ENCODE results near the gene RBFOX2. TPM values are rescaled to one million over a fixed set of nuclear protein-coding genes. Genes with fewer than 3 reads are reported as not detected.
"Not testable (repeated sequence)": the region's sequence is repeated elsewhere in the genome, so short reads cannot be mapped to it uniquely, and the experiment has no call there.

RBFOX2 gene
- total RNA-seq, 1 experiment from 2014 or later = 77.7 TPM

DNA sequence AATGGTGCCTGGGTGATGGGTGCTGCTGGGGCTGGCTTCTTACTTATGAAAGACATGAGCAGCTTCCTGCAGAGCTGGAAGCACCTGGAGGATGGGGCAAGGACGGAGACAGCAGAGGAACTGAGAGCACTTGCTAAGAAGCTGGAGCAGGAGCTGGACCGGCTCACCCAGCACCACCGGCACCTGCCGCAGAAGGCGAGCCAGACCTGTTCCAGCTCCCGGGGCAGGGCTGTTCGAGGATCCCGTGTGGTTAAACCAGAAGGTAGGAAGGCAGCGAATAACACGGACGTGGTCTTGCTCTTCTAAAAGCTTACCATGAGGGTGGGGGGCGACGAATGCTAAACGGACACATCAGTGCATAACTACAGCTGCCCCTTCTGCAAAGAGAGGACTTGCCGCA is 301.7 kb downstream of the RBFOX2 start:
- no peak for DNase-seq
- Histone ChIP-seq H3K36me3 (replicated peaks; ENCODE audit: control insufficient read depth, insufficient read depth, low read length) (no peaks in the 10 kb centered on the region), H3K4me3 (ENCODE audit: insufficient read depth, low read depth, low read length) (no peak overlapping the region), H3K27me3 (ENCODE audit: control insufficient read depth, insufficient read depth, low read length) (no peaks in the 10 kb centered on the region)

DNA sequence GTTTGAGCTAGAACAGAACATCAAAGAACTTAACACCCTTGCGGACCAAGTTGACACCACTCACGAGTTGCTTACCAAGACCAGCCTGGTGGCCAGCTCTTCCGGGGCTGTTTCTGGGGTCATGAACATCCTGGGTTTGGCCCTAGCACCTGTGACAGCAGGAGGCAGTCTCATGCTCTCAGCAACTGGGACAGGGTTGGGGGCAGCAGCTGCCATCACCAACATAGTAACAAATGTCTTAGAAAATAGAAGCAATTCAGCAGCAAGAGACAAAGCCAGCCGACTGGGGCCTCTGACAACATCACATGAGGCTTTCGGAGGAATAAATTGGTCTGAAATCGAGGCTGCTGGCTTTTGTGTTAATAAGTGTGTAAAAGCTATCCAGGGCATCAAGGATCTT is 302.2 kb downstream of the RBFOX2 start:
- DNase-seq = no peak
- H3K36me3 ChIP-seq (replicated peaks; ENCODE audit: control insufficient read depth, insufficient read depth, low read length) = no peaks in the 10 kb centered on the region
- no peak overlapping the region for H3K4me3 ChIP-seq (ENCODE audit: insufficient read depth, low read depth, low read length)
- no peaks in the 10 kb centered on the region for H3K27me3 ChIP-seq (ENCODE audit: control insufficient read depth, insufficient read depth, low read length)

DNA sequence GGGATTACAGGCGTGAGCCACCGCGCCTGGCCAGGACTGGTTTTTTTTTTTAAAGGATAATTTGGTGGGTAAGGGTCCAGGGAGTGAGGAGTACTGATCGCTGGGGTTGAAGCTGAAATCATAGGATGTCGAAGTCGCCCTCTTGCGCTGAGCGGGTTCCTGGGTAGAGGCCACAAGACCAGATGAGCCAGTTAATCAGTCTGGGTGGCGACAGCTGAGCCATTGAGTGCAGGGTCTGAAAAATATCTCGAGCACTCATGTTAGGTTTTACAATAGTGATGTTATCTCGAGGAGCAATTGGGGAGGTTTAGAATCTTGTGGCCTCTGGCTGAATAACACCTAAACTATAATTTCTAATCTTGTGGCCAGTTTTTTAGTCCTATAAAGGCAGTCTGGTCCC is 303.1 kb downstream of the RBFOX2 start:
- H3K4me3 ChIP-seq (ENCODE audit: insufficient read depth, low read depth, low read length) = no peak overlapping the region
- DNase-seq = no peak
- no peaks in the 10 kb centered on the region for H3K27me3 ChIP-seq (ENCODE audit: control insufficient read depth, insufficient read depth, low read length)
- H3K36me3 ChIP-seq (replicated peaks; ENCODE audit: control insufficient read depth, insufficient read depth, low read length) = no peaks in the 10 kb centered on the region

- H3K27me3 ChIP-seq (ENCODE audit: control insufficient read depth, insufficient read depth, low read length) = no peaks in the 10 kb centered on the region
- no peak overlapping the region for H3K4me3 ChIP-seq (ENCODE audit: insufficient read depth, low read depth, low read length)
- H3K36me3 ChIP-seq (replicated peaks; ENCODE audit: control insufficient read depth, insufficient read depth, low read length) = no peaks in the 10 kb centered on the region
- no peak for DNase-seq
Observed at GRCh38 chr22:35721960-35722359, 306.7 kb downstream of the RBFOX2 start.

GRCh38 chr22:35719212-35719875 is 309.3 kb downstream of the RBFOX2 start:
- Histone ChIP-seq H3K36me3 (replicated peaks; ENCODE audit: control insufficient read depth, insufficient read depth, low read length) (no peaks in the 10 kb centered on the region), H3K27me3 (ENCODE audit: control insufficient read depth, insufficient read depth, low read length) (no peaks in the 10 kb centered on the region), H3K4me3 (ENCODE audit: insufficient read depth, low read depth, low read length) (no peak overlapping the region)
- no peak for DNase-seq

DNA sequence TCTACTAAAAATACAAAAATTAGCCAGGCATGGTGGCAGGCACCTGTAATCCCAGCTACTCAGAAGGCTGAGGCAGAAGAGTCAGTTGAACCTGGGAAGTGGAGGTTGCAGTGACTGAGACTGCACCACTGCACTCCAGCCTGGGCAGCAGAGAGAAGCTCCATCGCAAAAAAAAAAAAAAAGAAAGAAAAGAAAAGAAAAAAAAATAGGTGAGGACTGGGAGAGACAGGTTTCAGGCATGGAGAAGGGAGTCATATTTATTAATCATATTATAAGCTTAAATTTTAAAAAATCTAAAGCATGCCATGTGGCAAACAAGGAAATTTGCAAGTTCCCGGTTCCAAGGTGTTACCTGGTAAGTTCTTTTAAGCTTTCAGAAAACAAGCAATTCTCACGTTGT is 311.1 kb downstream of the RBFOX2 start, which contains the start of gene APOL5:
APOL5 (plus strand) TSS at position 301 of the 400 bp plus-strand sequence; CDS start at position 301, 0 bp downstream.
- no peak within 1 kb of the TSS for H3K4me3 ChIP-seq (ENCODE audit: insufficient read depth, low read depth, low read length)
- H3K36me3 ChIP-seq (replicated peaks; ENCODE audit: control insufficient read depth, insufficient read depth, low read length) = no peaks in the 10 kb centered on the region
- H3K27me3 ChIP-seq (ENCODE audit: control insufficient read depth, insufficient read depth, low read length) = no peaks in the 10 kb centered on the region
- no peak for DNase-seq

DNA sequence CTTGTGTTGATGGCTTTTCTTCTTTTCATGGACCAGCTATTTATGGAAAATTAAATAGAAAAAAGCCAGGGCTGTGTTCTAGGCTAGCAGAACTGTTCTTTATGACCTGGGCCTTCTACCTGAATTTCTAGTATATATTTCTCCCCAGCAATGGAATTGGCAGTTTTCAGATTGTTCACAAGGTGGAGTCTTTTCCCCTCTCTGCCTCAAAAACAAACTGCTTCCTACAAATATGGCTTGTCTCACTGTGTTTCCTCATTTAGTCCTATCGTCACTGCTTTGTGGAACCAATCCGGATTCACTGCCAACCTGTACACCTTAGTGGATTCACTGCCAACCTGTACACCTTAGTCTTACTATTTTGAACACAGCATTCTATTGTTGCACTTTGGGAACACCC is 316.0 kb downstream of the RBFOX2 start:
- DNase-seq = no peak
- no peaks in the 10 kb centered on the region for H3K36me3 ChIP-seq (replicated peaks; ENCODE audit: control insufficient read depth, insufficient read depth, low read length)
- H3K4me3 ChIP-seq (ENCODE audit: insufficient read depth, low read depth, low read length) = no peak overlapping the region
- no peaks in the 10 kb centered on the region for H3K27me3 ChIP-seq (ENCODE audit: control insufficient read depth, insufficient read depth, low read length)

GRCh38 chr22:35711336-35711735 is 317.3 kb downstream of the RBFOX2 start:
- Histone ChIP-seq H3K27me3 (ENCODE audit: control insufficient read depth, insufficient read depth, low read length) (no peaks in the 10 kb centered on the region), H3K4me3 (ENCODE audit: insufficient read depth, low read depth, low read length) (no peak overlapping the region), H3K36me3 (replicated peaks; ENCODE audit: control insufficient read depth, insufficient read depth, low read length) (no peaks in the 10 kb centered on the region)
- DNase-seq = no peak

DNA sequence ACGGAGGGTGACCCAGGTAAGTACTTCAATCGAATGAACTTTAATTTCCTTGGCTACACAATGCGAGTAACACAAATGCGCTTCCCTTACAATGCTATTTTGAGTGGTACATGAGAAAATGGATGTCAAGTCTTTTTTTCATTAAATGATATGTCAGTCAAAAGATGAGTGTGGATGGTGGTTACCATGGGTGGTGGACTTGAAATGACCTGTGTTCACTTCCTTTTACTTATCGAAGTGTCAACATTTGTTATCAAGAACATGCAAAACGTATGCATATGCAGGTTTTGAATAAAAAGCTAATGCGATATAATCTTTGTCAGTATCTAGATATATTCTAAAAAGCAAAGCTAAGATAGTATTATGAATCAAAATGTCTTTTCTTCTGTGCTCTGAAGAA is 319.7 kb downstream of the RBFOX2 start:
- no peak overlapping the region for H3K4me3 ChIP-seq (ENCODE audit: insufficient read depth, low read depth, low read length)
- DNase-seq = no peak
- no peaks in the 10 kb centered on the region for H3K36me3 ChIP-seq (replicated peaks; ENCODE audit: control insufficient read depth, insufficient read depth, low read length)
- no peaks in the 10 kb centered on the region for H3K27me3 ChIP-seq (ENCODE audit: control insufficient read depth, insufficient read depth, low read length)

DNA sequence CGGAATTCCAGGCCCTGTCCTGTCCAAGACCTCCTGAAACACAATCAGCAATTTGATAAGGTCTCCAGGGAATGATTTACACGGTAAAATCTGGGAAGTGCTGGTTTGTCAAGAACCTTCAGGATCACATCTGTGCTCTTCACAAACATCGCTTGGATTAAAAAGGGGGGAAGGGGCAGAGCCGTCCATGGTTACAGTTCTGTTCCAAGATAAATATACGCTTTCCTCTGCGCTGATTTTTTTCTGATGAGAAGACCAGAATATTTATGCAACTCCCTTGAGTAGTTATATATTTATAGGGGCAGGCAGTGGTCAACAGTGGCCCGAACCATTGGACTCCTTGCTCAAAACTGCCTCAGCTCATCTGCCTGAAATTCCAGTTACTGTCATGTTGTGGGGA is 320.2 kb downstream of the RBFOX2 start:
- Histone ChIP-seq H3K36me3 (replicated peaks; ENCODE audit: control insufficient read depth, insufficient read depth, low read length) (no peaks in the 10 kb centered on the region), H3K4me3 (ENCODE audit: insufficient read depth, low read depth, low read length) (no peak overlapping the region), H3K27me3 (ENCODE audit: control insufficient read depth, insufficient read depth, low read length) (no peaks in the 10 kb centered on the region)
- DNase-seq = no peak

- H3K4me3 ChIP-seq (ENCODE audit: insufficient read depth, low read depth, low read length) = no peak overlapping the region
- H3K27me3 ChIP-seq (ENCODE audit: control insufficient read depth, insufficient read depth, low read length) = no peaks in the 10 kb centered on the region; the same call in 1 of the 2 replicates
- no peaks in the 10 kb centered on the region for H3K36me3 ChIP-seq (replicated peaks; ENCODE audit: control insufficient read depth, insufficient read depth, low read length)
- DNase-seq = no peak
Observed at GRCh38 chr22:35705141-35705540, 323.5 kb downstream of the RBFOX2 start.

DNA sequence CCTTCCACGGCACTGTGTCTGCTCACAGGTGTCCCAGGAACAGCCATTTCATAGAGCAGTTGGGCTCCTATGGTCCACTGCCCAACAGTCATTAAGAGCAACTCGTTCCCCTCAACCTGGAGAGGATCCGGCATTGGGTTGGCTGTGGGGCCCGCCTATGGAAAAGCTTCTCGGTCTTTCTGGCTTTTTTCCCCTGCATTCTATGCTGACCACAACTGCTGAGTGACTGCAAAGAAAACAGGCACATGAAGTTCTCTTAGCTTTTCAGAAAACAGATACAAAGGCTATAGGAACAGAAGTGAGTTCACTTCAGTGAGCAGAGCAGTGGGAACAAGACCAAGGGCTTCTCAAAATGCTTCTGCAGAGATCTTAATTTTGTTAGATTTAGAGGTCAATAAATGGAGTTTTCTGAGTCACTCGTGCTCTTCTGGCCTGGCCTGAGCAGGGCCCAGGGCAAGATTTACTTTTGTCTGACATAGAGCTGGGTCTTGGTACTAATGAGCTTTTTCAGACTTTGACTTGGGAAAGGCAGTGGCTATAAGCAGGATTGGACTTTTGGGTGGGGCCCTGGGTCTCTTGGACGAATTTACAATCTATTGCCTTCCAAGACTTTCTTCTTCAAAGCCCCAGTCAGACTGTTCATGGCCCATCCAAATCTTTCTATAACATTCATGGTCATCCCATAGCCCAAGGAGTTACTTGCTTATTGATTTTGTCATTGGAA is 324.6 kb downstream of the RBFOX2 start:
- no peak overlapping the region for H3K4me3 ChIP-seq (ENCODE audit: insufficient read depth, low read depth, low read length)
- H3K36me3 ChIP-seq (replicated peaks; ENCODE audit: control insufficient read depth, insufficient read depth, low read length) = no peaks in the 10 kb centered on the region
- no peaks in the 10 kb centered on the region; the same call in 1 of the 2 replicates for H3K27me3 ChIP-seq (ENCODE audit: control insufficient read depth, insufficient read depth, low read length)
- no peak for DNase-seq

DNA sequence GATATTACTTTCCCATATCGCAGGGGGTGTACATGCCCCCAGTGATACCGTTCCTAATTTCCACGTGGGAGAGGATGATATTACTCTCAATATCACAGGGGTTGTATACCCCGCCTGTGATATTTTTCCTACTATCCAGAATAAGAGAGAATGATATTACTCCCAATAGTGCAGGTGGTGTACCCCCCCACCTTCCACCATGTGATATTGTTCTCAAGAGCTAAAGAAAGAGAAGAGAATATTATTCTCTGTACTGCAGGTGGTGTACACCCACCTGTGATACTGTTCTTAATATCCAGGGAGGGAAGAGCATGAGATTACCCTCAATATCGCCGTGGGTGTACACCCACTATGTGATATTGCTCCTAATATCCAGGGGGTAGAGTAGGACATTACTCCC is 328.8 kb downstream of the RBFOX2 start:
- H3K36me3 ChIP-seq (replicated peaks; ENCODE audit: control insufficient read depth, insufficient read depth, low read length); DNase-seq; H3K4me3 ChIP-seq (ENCODE audit: insufficient read depth, low read depth, low read length); H3K27me3 ChIP-seq (ENCODE audit: control insufficient read depth, insufficient read depth, low read length): not testable (repeated sequence)

GRCh38 chr22:35697142-35697541 is 331.5 kb downstream of the RBFOX2 start:
- no peak for DNase-seq
- Histone ChIP-seq H3K4me3 (ENCODE audit: insufficient read depth, low read depth, low read length) (no peak overlapping the region), H3K27me3 (ENCODE audit: control insufficient read depth, insufficient read depth, low read length) (no peaks in the 10 kb centered on the region; the same call in none of the 2 replicates), H3K36me3 (replicated peaks; ENCODE audit: control insufficient read depth, insufficient read depth, low read length) (no peaks in the 10 kb centered on the region)

DNA sequence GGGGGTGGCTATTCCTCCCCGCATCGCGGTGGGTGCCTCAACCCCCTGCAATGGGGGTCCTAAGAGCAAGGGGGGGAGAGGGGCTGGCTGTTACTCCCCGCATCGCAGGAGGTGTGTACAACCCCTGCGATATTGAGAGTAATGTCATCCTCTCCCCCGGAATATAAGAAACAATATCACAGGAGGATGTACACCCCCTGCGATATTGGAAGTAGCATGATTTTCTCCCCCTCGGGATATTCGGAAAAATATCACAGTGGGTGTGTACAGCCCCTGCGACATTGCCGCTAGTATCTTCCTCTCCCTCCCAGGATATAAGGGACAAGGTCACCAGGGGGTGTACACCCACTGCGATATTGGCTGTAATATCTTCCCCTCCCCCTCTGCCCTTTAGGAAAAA is 333.4 kb downstream of the RBFOX2 start:
- DNase-seq = no peak
- Histone ChIP-seq H3K36me3 (replicated peaks; ENCODE audit: control insufficient read depth, insufficient read depth, low read length) (no peaks in the 10 kb centered on the region), H3K4me3 (ENCODE audit: insufficient read depth, low read depth, low read length) (no peak overlapping the region), H3K27me3 (ENCODE audit: control insufficient read depth, insufficient read depth, low read length) (no peaks in the 10 kb centered on the region; the same call in none of the 2 replicates)
